Right lobe of liver (tissue), 6 donors: Measurements from ENCODE around the gene KRTAP4-3. TPM values are rescaled to one million over a fixed set of nuclear protein-coding genes. Genes with fewer than 3 reads are reported as not detected.

Experiments
- ATAC-seq, 4 donors: fragments of 200-7000 bp; cut with Tn5 transposase; one replicate each; pipeline ENCODE4 v1.9.1; 2020; ENCODE audit warnings: mild to moderate bottlenecking in 4 of 4, moderate library complexity in 4 of 4
- DNase-seq, 3 donors: peaks; one replicate each; pipeline ENCODE4 v3.0.0-alpha.2; 2020
- H3K27ac ChIP-seq, 3 donors: fragments of 200-600 bp; one replicate each; pipeline ENCODE4 v1.8.0; 2022
- H3K27me3 ChIP-seq, 2 donors: fragments of 200-600 bp; one replicate each; pipeline ENCODE4 v1.8.0; 2022
- H3K36me3 ChIP-seq, 4 donors: fragments of 200-600 bp; sonication (generic) in 1 of 4; one replicate each; pipeline versions ENCODE4 v1.5.1 to v1.8.0; 2017 to 2022; ENCODE audit warnings: control low read depth in 1 of 4
- H3K4me1 ChIP-seq, 4 donors: fragments of 200-600 bp; sonication (generic) in 1 of 4; one replicate each; pipeline versions ENCODE4 v1.5.1 to v1.8.0; 2017 to 2022; ENCODE audit warnings: control low read depth in 1 of 4
- H3K4me3 ChIP-seq, 3 donors: fragments of 200-600 bp; one replicate each; pipeline ENCODE4 v1.8.0; 2022
- H3K9me3 ChIP-seq, 4 donors: fragments of 200-600 bp; sonication (generic) in 1 of 4; one replicate each; pipeline versions ENCODE4 v1.5.1 to v1.8.0; 2017 to 2022; ENCODE audit warnings: control low read depth in 1 of 4
- POLR2A ChIP-seq: fragments of 450-650 bp; IDR thresholded peaks from one replicate; pipeline ENCODE4 v1.6.1; 2017; ENCODE audit warnings: antibody characterized with exemption, mild to moderate bottlenecking
- WGBS: methylation state at CpG from one replicate; pipeline ENCODE4 v1.1.6; 2018; ENCODE audit warnings: low coverage, low lambda C conversion rate; ENCODE audit not compliant: insufficient coverage; ENCODE audit errors: missing lambda C conversion rate; 5-methylcytosine and 5-hydroxymethylcytosine counted together
- intact Hi-C, 2 donors: fragments of 100-400 bp; cut with DNase I; formaldehyde crosslinking; loops; one replicate each; pipeline versions ENCODE4 v1.11.2 to v1.14.1; 2022
- total RNA-seq, 6 experiments: library from RNA; depleted of rRNA in 2 of 6; stranded (reverse); fragments of >200 nt in 2 of 6; fragmentation: NEBNext Ultra II Directional in 3 of 6; extraction: Animal tissue kit (Norgen Biotek cat#: 25700) in 3 of 6; gene quantifications; one replicate each; pipeline versions ENCODE4 v1.1.0 to v1.2.4, GENCODE V29; 2016 to 2023
- TF ChIP-seq, protein P1 (sequence below), 4 donors: fragments of 200-600 bp in 3 of 4; fragments of 450-650 bp in 1 of 4; IDR thresholded peaks; one replicate each; pipeline versions ENCODE4 v1.5.1 to v1.8.0; 2016 to 2022; ENCODE audit warnings: antibody characterized with exemption in 4 of 4, mild to moderate bottlenecking in 2 of 4
- donor health status: DM: no; HTN: yes; CAD: no.
- donor health status: DM: no; HTN: no; CAD: no.
- donor health status: DM: no; HTN: no; CAD: no.
- donor health status: DM: no; HTN: yes; CAD: no.
- donor health status: DM: no; HTN: yes; CAD: no.

The KRTAP4-3 gene
- total RNA-seq, 6 experiments from 2014 or later: not detected

GRCh38 chr17:41185001-41185400 lies 17.0 kb upstream of the KRTAP4-3 start:
- Histone ChIP-seq H3K27me3 (no peaks in the 10 kb centered on the region), H3K36me3 (no peaks in the 10 kb centered on the region), H3K4me3 (no peak overlapping the region), H3K9me3 (no peaks in the 10 kb centered on the region), H3K4me1 (no peaks in the 10 kb centered on the region), H3K27ac (no peak overlapping the region)
- TF ChIP-seq, protein P1, sequence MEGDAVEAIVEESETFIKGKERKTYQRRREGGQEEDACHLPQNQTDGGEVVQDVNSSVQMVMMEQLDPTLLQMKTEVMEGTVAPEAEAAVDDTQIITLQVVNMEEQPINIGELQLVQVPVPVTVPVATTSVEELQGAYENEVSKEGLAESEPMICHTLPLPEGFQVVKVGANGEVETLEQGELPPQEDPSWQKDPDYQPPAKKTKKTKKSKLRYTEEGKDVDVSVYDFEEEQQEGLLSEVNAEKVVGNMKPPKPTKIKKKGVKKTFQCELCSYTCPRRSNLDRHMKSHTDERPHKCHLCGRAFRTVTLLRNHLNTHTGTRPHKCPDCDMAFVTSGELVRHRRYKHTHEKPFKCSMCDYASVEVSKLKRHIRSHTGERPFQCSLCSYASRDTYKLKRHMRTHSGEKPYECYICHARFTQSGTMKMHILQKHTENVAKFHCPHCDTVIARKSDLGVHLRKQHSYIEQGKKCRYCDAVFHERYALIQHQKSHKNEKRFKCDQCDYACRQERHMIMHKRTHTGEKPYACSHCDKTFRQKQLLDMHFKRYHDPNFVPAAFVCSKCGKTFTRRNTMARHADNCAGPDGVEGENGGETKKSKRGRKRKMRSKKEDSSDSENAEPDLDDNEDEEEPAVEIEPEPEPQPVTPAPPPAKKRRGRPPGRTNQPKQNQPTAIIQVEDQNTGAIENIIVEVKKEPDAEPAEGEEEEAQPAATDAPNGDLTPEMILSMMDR (IDR thresholded peaks at IDR 0.05): no peak
- TF ChIP-seq POLR2A: no peak
- 33% methylated on average over 1 of the region's 1 CpG for WGBS
- ATAC-seq (no peak), DNase-seq (no peak)
- intact Hi-C loops: no loop called here

DNA sequence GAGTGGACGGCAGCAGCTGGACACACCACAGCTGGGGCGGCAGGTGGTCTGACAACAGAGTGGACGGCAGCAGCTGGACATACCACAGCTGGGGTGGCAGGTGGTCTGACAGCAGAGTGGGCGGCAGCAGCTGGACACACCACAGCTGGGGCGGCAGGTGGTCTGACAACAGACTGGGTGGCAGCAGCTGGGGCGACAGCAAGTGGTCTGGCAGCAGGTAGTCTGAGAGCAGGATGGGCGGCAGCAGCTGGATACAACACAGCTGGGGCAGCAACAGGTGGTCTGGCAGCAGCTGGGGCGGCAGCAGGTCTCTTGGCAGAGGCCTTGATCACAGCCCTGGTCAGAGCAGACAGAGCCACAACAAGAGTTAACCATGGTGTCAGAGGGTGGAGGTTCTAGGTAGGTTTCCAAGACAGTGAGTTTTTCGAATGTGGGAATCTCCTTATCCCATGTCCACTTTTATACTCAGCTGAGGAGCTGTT lies 16.5 kb upstream of the KRTAP4-3 start, which contains the start of gene KRTAP4-1:
KRTAP4-1 (minus strand) TSS at position 432 of the 482 bp plus-strand sequence; CDS start at position 375, 57 bp downstream.
- intact Hi-C loops: no loop called here

DNA sequence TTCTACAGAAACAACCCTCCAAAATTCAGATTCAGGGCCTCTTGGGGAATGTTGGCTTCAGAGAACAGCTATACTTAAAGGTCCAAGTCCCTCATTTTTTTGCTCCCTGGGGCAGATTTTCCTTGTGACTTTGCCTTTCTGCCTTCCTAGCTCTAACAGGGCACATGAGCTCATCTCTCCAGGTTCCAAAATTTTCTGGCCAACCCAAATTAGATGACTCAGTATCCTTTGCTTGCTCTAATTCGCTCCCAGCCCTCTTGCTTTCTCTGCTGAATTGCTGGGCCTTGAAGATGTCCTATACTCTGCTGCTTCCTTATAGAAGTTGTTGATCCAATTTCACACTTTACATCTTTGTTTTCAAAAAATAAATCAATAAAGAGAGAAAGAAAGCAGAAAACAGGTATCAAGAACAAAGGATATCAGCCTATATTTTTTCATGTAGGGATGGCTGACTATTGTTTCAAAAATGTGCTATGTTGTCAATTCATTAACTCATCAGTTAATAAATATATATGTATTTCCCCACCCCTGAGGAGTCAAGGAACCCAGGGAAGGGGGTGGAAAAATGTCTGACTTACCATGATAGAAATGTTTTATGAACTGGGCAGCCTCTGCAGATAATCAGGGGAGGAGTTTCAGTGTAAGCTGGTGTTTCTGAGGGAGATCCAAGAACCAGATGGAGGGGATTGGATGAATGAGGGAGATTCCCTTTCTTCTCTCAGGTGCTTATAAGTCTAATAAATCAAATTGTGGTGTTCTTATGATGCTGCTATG lies 11.0 kb upstream of the KRTAP4-3 start:
- ATAC-seq: no peak
- no peaks in the 10 kb centered on the region for H3K27me3 ChIP-seq
- no peak for TF ChIP-seq POLR2A
- H3K36me3 ChIP-seq: no peaks in the 10 kb centered on the region
- DNase-seq: no peak
- H3K9me3 ChIP-seq: no peaks in the 10 kb centered on the region
- 60% methylated on average over 1 of the region's 1 CpG for WGBS
- intact Hi-C loops: no loop called here
- no peak overlapping the region for H3K4me3 ChIP-seq
- H3K27ac ChIP-seq: no peak overlapping the region
- H3K4me1 ChIP-seq: no peaks in the 10 kb centered on the region

More for the DNA sequence above, 16.5 kb upstream of the KRTAP4-3 start, which contains the start of gene KRTAP4-1:
- Histone ChIP-seq H3K36me3 (no peaks in the 10 kb centered on the region), H3K9me3 (no peaks in the 10 kb centered on the region), H3K4me1 (no peaks in the 10 kb centered on the region), H3K27ac (no peak within 1 kb of the TSS), H3K4me3 (no peak within 1 kb of the TSS), H3K27me3 (no peaks in the 10 kb centered on the region)
- ATAC-seq (no peak), DNase-seq (no peak)
- no peak for TF ChIP-seq POLR2A
- TF ChIP-seq, protein P1 (IDR thresholded peaks at IDR 0.05): no peak
- WGBS: 0% methylated on average over 1 of the region's 9 CpGs

DNA sequence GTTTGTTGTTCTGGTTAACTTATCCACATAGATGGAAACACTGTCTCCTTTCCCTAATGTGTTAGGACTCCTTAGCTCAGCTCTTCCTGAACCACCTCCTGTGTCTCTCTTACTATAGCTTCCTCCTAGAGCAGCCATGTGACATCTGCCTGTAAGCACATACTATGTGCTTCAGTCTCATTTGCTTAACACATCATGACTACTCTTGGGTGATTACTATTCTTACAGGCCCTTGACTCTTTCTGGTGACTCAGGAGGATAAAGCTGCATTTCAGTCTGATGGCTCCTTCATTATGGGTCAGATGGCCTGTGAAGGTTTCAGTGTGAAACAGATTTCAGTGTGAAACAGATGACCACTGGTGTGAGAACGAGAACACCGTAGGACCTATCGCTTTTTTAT lies 10.3 kb upstream of the KRTAP4-3 start:
- intact Hi-C loops: no loop called here
- no peak for ATAC-seq
- Histone ChIP-seq H3K36me3 (no peaks in the 10 kb centered on the region), H3K27ac (no peak overlapping the region), H3K4me3 (no peak overlapping the region), H3K4me1 (no peaks in the 10 kb centered on the region), H3K27me3 (no peaks in the 10 kb centered on the region), H3K9me3 (no peaks in the 10 kb centered on the region)
- TF ChIP-seq, protein P1 (IDR thresholded peaks at IDR 0.05): no peak
- no peak for TF ChIP-seq POLR2A
- no peak for DNase-seq
- 82% methylated on average over 2 of the region's 3 CpGs for WGBS

- Histone ChIP-seq H3K27ac (no peak within 1 kb of the TSS), H3K27me3 (no peaks in the 10 kb centered on the region), H3K36me3 (no peaks in the 10 kb centered on the region), H3K4me1 (no peaks in the 10 kb centered on the region), H3K9me3 (no peaks in the 10 kb centered on the region), H3K4me3 (no peak within 1 kb of the TSS)
- DNase-seq: no peak
- WGBS: no CpG with 5 or more reads among the region's 7 CpGs
- no peak for ATAC-seq
- intact Hi-C loops: no loop called here
- TF ChIP-seq POLR2A: no peak
- TF ChIP-seq, protein P1 (IDR thresholded peaks at IDR 0.05): no peak
Measured at GRCh38 chr17:41177727-41178271, 9.8 kb upstream of the KRTAP4-3 start, which contains the start of gene KRTAP4-2. TSS of gene KRTAP4-2 (minus strand) at chr17:41178221. CDS start at chr17:41178164, 57 bp downstream.
